Neutrophil (primary cell): ENCODE measurements around the gene TSEN15.
"Not testable (repeated sequence)": the region's sequence is repeated elsewhere in the genome, so short reads cannot be mapped to it uniquely, and the experiment has no call there.

Experiments used
- H3K27ac ChIP-seq: fragments of 200-600 bp; sonication (generic); 2 replicates; pipeline ENCODE4 v1.5.1; 2016; ENCODE audit warnings: mild to moderate bottlenecking, moderate library complexity
- H3K27me3 ChIP-seq: fragments of 200-600 bp; sonication (generic); 2 replicates; pipeline ENCODE4 v1.6.0; 2016; ENCODE audit warnings: mild to moderate bottlenecking
- H3K36me3 ChIP-seq: fragments of 200-600 bp; sonication (generic); 2 replicates; pipeline ENCODE4 v1.5.1; 2017
- H3K4me1 ChIP-seq, 2 experiments: fragments of 200-600 bp in 1 of 2; sonication (generic) in 1 of 2; 1 replicate in 1 of 2; 2 replicates in 1 of 2; pipeline versions ENCODE4 v1.5.1 to v1.6.1; 2013 to 2016; ENCODE audit warnings: low read depth in 1 of 2, low read length in 1 of 2, mild to moderate bottlenecking in 1 of 2, moderate library complexity in 1 of 2; ENCODE audit not compliant: control insufficient read depth in 1 of 2, insufficient read depth in 1 of 2
- H3K4me3 ChIP-seq, 2 experiments: fragments of 200-600 bp in 1 of 2; sonication (generic) in 1 of 2; 1 replicate in 1 of 2; 2 replicates in 1 of 2; pipeline ENCODE4 v1.5.1; 2013 to 2016; ENCODE audit warnings: low read depth in 1 of 2, low read length in 1 of 2, mild to moderate bottlenecking in 1 of 2, moderate library complexity in 1 of 2
- H3K9me3 ChIP-seq: fragments of 200-600 bp; sonication (generic); 2 replicates; pipeline ENCODE4 v1.5.1; 2016
- TF ChIP-seq, protein P1 (sequence below): fragments of 200-600 bp; sonication (generic); IDR thresholded peaks from 2 replicates; pipeline ENCODE4 v1.5.1; 2016; ENCODE audit warnings: antibody characterized with exemption

Gene TSEN15

GRCh38 chr1:184035719-184036516 lies 15.6 kb upstream of the TSEN15 start:
- TF ChIP-seq, protein P1, sequence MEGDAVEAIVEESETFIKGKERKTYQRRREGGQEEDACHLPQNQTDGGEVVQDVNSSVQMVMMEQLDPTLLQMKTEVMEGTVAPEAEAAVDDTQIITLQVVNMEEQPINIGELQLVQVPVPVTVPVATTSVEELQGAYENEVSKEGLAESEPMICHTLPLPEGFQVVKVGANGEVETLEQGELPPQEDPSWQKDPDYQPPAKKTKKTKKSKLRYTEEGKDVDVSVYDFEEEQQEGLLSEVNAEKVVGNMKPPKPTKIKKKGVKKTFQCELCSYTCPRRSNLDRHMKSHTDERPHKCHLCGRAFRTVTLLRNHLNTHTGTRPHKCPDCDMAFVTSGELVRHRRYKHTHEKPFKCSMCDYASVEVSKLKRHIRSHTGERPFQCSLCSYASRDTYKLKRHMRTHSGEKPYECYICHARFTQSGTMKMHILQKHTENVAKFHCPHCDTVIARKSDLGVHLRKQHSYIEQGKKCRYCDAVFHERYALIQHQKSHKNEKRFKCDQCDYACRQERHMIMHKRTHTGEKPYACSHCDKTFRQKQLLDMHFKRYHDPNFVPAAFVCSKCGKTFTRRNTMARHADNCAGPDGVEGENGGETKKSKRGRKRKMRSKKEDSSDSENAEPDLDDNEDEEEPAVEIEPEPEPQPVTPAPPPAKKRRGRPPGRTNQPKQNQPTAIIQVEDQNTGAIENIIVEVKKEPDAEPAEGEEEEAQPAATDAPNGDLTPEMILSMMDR = no peak
- H3K4me3 ChIP-seq = peak overlapping the region; percentile 55 to 62
- H3K27ac ChIP-seq = no peak overlapping the region
- no peaks in the 10 kb centered on the region for H3K9me3 ChIP-seq
- H3K4me1 ChIP-seq = peaks cover 23 to 30% of the 10 kb centered on the region in 2 experiments
- peaks cover 49% of the 10 kb centered on the region for H3K27me3 ChIP-seq
- H3K36me3 ChIP-seq = no peaks in the 10 kb centered on the region

DNA sequence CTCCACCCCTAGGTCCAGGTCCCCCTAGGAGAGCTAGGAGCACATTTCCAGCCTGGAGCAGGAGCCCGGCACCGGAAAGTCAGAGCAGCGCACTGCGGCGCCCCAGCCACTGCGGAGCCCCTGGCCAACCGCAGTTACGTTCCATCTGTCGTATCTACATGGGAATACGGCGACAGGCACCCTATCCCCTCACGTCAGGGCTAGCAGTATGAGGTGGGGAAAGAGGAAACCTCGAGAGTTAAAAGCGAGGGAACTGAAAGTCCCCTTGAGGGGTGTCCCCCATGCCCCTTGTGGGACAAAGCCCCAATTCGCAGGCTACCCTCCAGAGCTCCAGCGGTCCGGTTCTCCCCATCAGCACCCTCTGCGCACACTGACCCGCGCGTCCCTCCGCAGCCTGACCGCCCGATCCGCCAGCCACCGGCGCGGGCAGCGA lies 15.0 kb upstream of the TSEN15 start:
- Histone ChIP-seq H3K4me1 (peaks cover 22 to 24% of the 10 kb centered on the region in 2 experiments), H3K27me3 (peaks cover 49% of the 10 kb centered on the region), H3K36me3 (no peaks in the 10 kb centered on the region), H3K4me3 (peak overlapping the region; percentile 55 to 62), H3K27ac (no peak overlapping the region), H3K9me3 (no peaks in the 10 kb centered on the region)
- TF ChIP-seq, protein P1 = no peak

DNA sequence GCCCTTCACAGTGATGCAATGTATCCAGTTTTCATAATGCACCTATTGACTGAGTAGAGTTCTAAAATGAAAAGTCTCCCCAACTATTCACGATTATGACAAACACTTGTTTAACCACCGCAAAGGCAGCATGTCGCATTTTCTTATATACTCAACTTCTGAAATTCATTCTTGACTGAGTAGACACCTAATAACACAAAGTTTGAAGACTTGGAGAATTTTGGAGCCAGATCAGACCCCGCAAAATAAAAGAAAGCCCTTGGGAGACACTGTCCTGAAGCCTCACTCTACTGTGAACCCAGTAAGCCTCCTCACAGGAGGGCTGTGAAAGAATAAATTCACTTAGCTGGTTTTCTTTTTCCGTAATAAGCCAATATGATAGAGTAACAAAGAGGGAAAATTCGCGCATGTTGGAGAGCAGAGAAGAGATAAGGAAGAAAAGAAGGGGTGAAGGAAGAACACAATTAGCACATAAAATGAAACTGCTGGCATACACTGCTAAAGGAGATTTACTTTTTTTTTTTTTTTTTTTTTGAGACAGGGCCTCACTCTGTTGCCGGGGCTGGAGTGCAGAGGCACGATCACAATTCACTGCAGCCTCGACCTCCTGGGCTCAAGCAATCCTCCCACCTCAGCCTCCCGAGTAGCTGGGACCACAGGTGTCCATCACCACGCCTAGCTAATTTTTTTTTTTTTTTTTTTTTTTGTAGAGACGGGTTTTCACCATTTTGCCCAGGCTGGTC lies 13.5 kb upstream of the TSEN15 start:
- Histone ChIP-seq H3K36me3 (no peaks in the 10 kb centered on the region), H3K4me3 (peak overlapping the region; percentile 55 to 62), H3K4me1 (peaks cover 20 to 23% of the 10 kb centered on the region in 2 experiments), H3K27me3 (peaks cover 49% of the 10 kb centered on the region), H3K9me3 (no peaks in the 10 kb centered on the region), H3K27ac (no peak overlapping the region)
- TF ChIP-seq, protein P1 = no peak

DNA sequence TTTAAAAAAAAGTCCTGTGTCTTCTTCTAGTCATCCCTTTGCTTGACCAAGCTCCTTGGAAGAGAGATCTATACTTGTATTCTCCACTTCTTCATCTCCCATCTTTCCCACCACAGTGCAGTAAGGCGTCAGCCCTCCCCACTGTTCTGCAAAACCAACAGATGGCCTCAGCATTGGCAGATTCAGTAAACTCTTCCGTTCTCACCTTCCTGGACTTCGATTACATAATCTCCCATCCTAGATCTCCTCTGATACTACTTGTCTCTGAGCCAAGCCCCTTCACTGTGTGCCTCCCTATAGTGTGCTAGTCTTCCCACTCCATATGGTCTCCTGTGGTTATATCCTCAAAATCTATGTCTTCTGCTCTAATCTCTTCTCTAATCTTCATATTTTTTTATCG lies 12.4 kb upstream of the TSEN15 start:
- Histone ChIP-seq H3K27ac (no peak overlapping the region), H3K4me3 (no peak overlapping the region), H3K27me3 (peaks cover 40% of the 10 kb centered on the region), H3K4me1 (peaks cover 20 to 23% of the 10 kb centered on the region in 2 experiments), H3K36me3 (no peaks in the 10 kb centered on the region), H3K9me3 (no peaks in the 10 kb centered on the region)
- TF ChIP-seq, protein P1 = no peak

DNA sequence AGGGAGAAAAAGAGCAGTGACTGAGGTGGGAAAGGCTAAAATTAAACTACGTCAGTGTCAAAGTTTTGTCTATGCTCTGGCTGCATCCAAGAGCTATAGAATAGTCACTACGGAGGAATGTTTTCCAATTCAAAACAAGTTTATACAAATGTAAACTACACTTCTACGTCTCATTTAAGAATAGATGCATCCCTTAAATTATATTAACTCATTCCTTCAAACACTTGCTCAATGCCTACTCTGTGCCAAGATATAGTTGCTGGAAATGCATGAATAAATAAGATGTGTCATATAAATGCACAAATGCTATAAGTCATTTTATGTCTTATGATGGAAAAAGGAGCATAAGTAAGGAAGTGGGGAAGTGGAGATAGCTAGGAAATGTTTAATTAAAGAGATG lies 9.8 kb upstream of the TSEN15 start:
- TF ChIP-seq, protein P1 = no peak
- Histone ChIP-seq H3K4me3 (no peak overlapping the region), H3K9me3 (no peaks in the 10 kb centered on the region), H3K36me3 (no peaks in the 10 kb centered on the region), H3K27me3 (peaks cover 14% of the 10 kb centered on the region), H3K27ac (no peak overlapping the region), H3K4me1 (peaks cover 9 to 11% of the 10 kb centered on the region in 2 experiments)

- H3K9me3 ChIP-seq, H3K4me1 ChIP-seq, H3K4me3 ChIP-seq, H3K27ac ChIP-seq, H3K36me3 ChIP-seq: not testable (repeated sequence)
- H3K27me3 ChIP-seq = peaks cover 14% of the 10 kb centered on the region
Observed at GRCh38 chr1:184043315-184043714, 8.2 kb upstream of the TSEN15 start.
